Measurements from ENCODE around the gene CRELD1. TPM values are rescaled to one million over a fixed set of nuclear protein-coding genes. Genes with fewer than 3 reads are reported as not detected.

CRELD1 gene
- total and polyA plus RNA-seq, 10 of the 15 experiments (the other 5 are each of a cell fraction or from before 2014, with no cell fraction given), result 1.3 to 15.9 (median 8.8) TPM

GRCh38 chr3:9916346-9916733, 17.3 kb upstream of the CRELD1 start:
- BruUV-seq (replicated peaks), result no TSS peak
- H3K9me3 ChIP-seq (replicated peaks; ENCODE audit: control insufficient read depth, insufficient read depth, low read length), result no peaks in the 10 kb centered on the region
- H2AFZ ChIP-seq (ENCODE audit: control insufficient read depth, low read depth, low read length), result no peak overlapping the region; the same call in 1 of the 2 replicates
- H3K4me1 ChIP-seq (ENCODE audit: control insufficient read depth, insufficient read depth, low read length), result peaks cover 10% of the 10 kb centered on the region
- FAIRE-seq (no peak), DNase-seq (ENCODE audit: low read depth, low spot score) (no peak), ATAC-seq (no peak)
- peaks cover 0 to 2% of the 10 kb centered on the region in 2 experiments; a peak in 1 of 4 replicates for H3K27me3 ChIP-seq (replicated peaks in 1 of 2; ENCODE audit: control insufficient read depth in 2 of 2, insufficient read depth in 2 of 2, low read length in 1 of 2)
- WGBS (ENCODE audit: insufficient coverage, insufficient replicate concordance, low lambda C conversion rate, missing lambda C conversion rate), result 81% methylated on average over 7 of the region's 7 CpGs
- intact Hi-C loops (cut with micrococcal nuclease; ENCODE audit: unreplicated experiment), result no loop called here
- ChIA-PET RAD21 (ENCODE audit: unreplicated experiment) (interaction anchor here (1.2 kb wide), 1 partner anchor 17 kb away, joined by 5 read pairs; the partner anchor contains the start of gene CRELD1), SMC1A (ENCODE audit: uncharacterized antibody, unreplicated experiment) (interaction anchor here (0.5 kb wide), 1 partner anchor 16 kb away, joined by 3 read pairs; no protein-coding TSS in a partner anchor), POLR2A (interaction anchor here (1.1 kb wide), 1 partner anchor 19 kb away, joined by 3 read pairs; no protein-coding TSS in a partner anchor), CTCF (interaction anchor here (1.0 to 4.4 kb wide), 2 partner anchors 17 to 27 kb away, joined by 3 to 31 read pairs; partner anchors contain the start of gene CRELD1)
- no peaks in the 10 kb centered on the region for H4K20me1 ChIP-seq (ENCODE audit: control insufficient read depth, insufficient read depth)
- no peak overlapping the region for H3K27ac ChIP-seq (ENCODE audit: control insufficient read depth, insufficient read depth)
- H3K79me2 ChIP-seq (ENCODE audit: control insufficient read depth, insufficient read depth, low read length), result no peaks in the 10 kb centered on the region
- no peaks in the 10 kb centered on the region for H3K36me3 ChIP-seq (ENCODE audit: control insufficient read depth in 2 of 2, insufficient read depth in 2 of 2, low read length in 1 of 2)
- peak overlapping the region; percentile 21 for H3K4me2 ChIP-seq (ENCODE audit: control insufficient read depth, insufficient read depth)
- H3K9ac ChIP-seq (ENCODE audit: control insufficient read depth, insufficient read depth, low read length), result no peak overlapping the region
- in situ Hi-C loops (cut with MboI), result no loop called here
- H3K4me3 ChIP-seq, result no peak overlapping the region
- TF ChIP-seq MEF2A (IDR thresholded peaks at IDR 0.05; ENCODE audit: insufficient read depth, low read depth, low read length) (no peak), POLR2AphosphoS5 (IDR thresholded peaks at IDR 0.05; ENCODE audit: low read length) (no peak), KLF5 (IDR thresholded peaks at IDR 0.05; ENCODE audit: partially characterized antibody) (no peak), ZBTB40 (IDR thresholded peaks at IDR 0.05; ENCODE audit: borderline replicate concordance) (no peak), PBX3 (IDR thresholded peaks at IDR 0.05; ENCODE audit: insufficient replicate concordance, low read depth, low read length) (no peak), REST (IDR thresholded peaks at IDR 0.05; ENCODE audit: low read depth, low read length) (no peak), MTA3 (IDR thresholded peaks at IDR 0.05; ENCODE audit: borderline replicate concordance, low read length) (no peak), PML (IDR thresholded peaks at IDR 0.05; ENCODE audit: low read length) (no peak), FOXM1 (IDR thresholded peaks at IDR 0.05; ENCODE audit: low read depth, low read length) (no peak), JUND (IDR thresholded peaks at IDR 0.05; ENCODE audit: low read depth, low read length) (no peak), POLR2AphosphoS2 (IDR thresholded peaks at IDR 0.05; ENCODE audit: low read depth, low read length) (no peak), BCL3 (IDR thresholded peaks at IDR 0.05; ENCODE audit: borderline replicate concordance, insufficient read depth, low read depth, low read length, poor library complexity, severe bottlenecking) (no peak)
